ENCODE measurements around the gene HMGXB3. TPM values are rescaled to one million over a fixed set of nuclear protein-coding genes. Genes with fewer than 3 reads are reported as not detected.

Gene HMGXB3
- total RNA-seq, 2 experiments from 2014 or later, result 35.1 to 44.0 TPM

- no peaks in the 10 kb centered on the region for H3K4me1 ChIP-seq (ENCODE audit: insufficient read depth, low read length, poor library complexity, severe bottlenecking)
- H3K79me2 ChIP-seq (ENCODE audit: insufficient read depth, low read depth, low read length), result no peaks in the 10 kb centered on the region
- H4K20me1 ChIP-seq (ENCODE audit: insufficient read depth, low read length), result no peaks in the 10 kb centered on the region
- no peaks in the 10 kb centered on the region for H3K9me3 ChIP-seq (ENCODE audit: low read length)
- no peaks in the 10 kb centered on the region for H3K9me2 ChIP-seq (ENCODE audit: insufficient read depth, low read length)
- H3K36me3 ChIP-seq (ENCODE audit: insufficient read depth, low read length), result no peaks in the 10 kb centered on the region
- ChIA-PET CTCF (ENCODE audit: unreplicated experiment) (no interaction called here), POLR2A (interaction anchor here (0.6 to 0.8 kb wide), 3 partner anchors 29 to 1385 kb away, joined by 3 read pairs; no protein-coding TSS in a partner anchor)
- H3K27ac ChIP-seq (ENCODE audit: low read depth, low read length, poor library complexity, severe bottlenecking), result no peak overlapping the region
- no peak overlapping the region for H3K4me3 ChIP-seq (ENCODE audit: low read depth, low read length, poor library complexity, severe bottlenecking)
- intact Hi-C loops (cut with micrococcal nuclease; ENCODE audit: unreplicated experiment), result no loop called here
- no peak for TF ChIP-seq EZH2phosphoT487 (IDR thresholded peaks at IDR 0.05; ENCODE audit: borderline replicate concordance, low read depth, low read length)
- TF ChIP-seq, protein P1, sequence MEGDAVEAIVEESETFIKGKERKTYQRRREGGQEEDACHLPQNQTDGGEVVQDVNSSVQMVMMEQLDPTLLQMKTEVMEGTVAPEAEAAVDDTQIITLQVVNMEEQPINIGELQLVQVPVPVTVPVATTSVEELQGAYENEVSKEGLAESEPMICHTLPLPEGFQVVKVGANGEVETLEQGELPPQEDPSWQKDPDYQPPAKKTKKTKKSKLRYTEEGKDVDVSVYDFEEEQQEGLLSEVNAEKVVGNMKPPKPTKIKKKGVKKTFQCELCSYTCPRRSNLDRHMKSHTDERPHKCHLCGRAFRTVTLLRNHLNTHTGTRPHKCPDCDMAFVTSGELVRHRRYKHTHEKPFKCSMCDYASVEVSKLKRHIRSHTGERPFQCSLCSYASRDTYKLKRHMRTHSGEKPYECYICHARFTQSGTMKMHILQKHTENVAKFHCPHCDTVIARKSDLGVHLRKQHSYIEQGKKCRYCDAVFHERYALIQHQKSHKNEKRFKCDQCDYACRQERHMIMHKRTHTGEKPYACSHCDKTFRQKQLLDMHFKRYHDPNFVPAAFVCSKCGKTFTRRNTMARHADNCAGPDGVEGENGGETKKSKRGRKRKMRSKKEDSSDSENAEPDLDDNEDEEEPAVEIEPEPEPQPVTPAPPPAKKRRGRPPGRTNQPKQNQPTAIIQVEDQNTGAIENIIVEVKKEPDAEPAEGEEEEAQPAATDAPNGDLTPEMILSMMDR (conservative IDR thresholded peaks at IDR 0.05; ENCODE audit: low read length), result no peak
- no peak overlapping the region for H2AFZ ChIP-seq (ENCODE audit: low read length)
- no peak for DNase-seq (ENCODE audit: low spot score)
- BruUV-seq (replicated peaks), result no TSS peak
- H3K4me2 ChIP-seq (ENCODE audit: low read length), result no peak overlapping the region
These were observed 64.2 kb downstream of the HMGXB3 start for GRCh38 chr5:150064681-150065220.

GRCh38 chr5:150065346-150065745 lies 64.8 kb downstream of the HMGXB3 start:
- no TSS peak for BruUV-seq (replicated peaks)
- H3K4me2 ChIP-seq (ENCODE audit: low read length), result no peak overlapping the region
- intact Hi-C loops (cut with micrococcal nuclease; ENCODE audit: unreplicated experiment), result no loop called here
- CTCF ChIA-PET (ENCODE audit: unreplicated experiment), result interaction anchor here (0.6 kb wide), 1 partner anchor 420 kb away, joined by 3 read pairs; no protein-coding TSS in a partner anchor
- POLR2A ChIA-PET, result interaction anchor here (0.5 to 0.7 kb wide), 2 partner anchors 48 to 469 kb away, joined by 3 to 5 read pairs; no protein-coding TSS in a partner anchor
- H3K9me3 ChIP-seq (ENCODE audit: low read length), result no peaks in the 10 kb centered on the region
- no peak for TF ChIP-seq EZH2phosphoT487 (IDR thresholded peaks at IDR 0.05; ENCODE audit: borderline replicate concordance, low read depth, low read length)
- TF ChIP-seq, protein P1 (conservative IDR thresholded peaks at IDR 0.05; ENCODE audit: low read length), result no peak
- no peak overlapping the region for H3K4me3 ChIP-seq (ENCODE audit: low read depth, low read length, poor library complexity, severe bottlenecking)
- H3K36me3 ChIP-seq (ENCODE audit: insufficient read depth, low read length), result no peaks in the 10 kb centered on the region
- no peak overlapping the region for H3K27ac ChIP-seq (ENCODE audit: low read depth, low read length, poor library complexity, severe bottlenecking)
- no peaks in the 10 kb centered on the region for H4K20me1 ChIP-seq (ENCODE audit: insufficient read depth, low read length)
- no peak overlapping the region for H2AFZ ChIP-seq (ENCODE audit: low read length)
- no peaks in the 10 kb centered on the region for H3K79me2 ChIP-seq (ENCODE audit: insufficient read depth, low read depth, low read length)
- DNase-seq (ENCODE audit: low spot score), result no peak
- no peaks in the 10 kb centered on the region for H3K9me2 ChIP-seq (ENCODE audit: insufficient read depth, low read length)
- no peaks in the 10 kb centered on the region for H3K4me1 ChIP-seq (ENCODE audit: insufficient read depth, low read length, poor library complexity, severe bottlenecking)

DNA sequence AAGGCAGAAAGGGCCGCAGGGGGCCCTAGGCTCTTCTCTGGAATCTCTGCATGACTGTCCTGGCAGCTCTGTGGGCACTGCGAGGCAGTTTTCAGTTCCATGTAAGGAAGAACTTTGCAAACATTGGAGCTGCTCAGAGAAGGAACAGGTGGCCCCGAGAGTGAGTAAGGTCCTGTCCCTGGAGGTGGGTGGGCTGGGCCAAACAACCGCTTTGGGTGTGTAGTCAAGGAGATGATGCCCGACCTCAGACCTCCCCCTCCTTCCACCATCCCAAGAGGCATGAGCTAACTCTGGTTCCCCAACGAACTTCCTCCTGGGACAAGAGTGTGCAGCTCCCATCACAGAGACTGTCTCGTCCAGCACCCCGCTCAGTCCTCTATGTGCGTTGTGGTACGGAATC lies 65.3 kb downstream of the HMGXB3 start:
- Histone ChIP-seq H3K27ac (ENCODE audit: low read depth, low read length, poor library complexity, severe bottlenecking) (no peak overlapping the region), H4K20me1 (ENCODE audit: insufficient read depth, low read length) (no peaks in the 10 kb centered on the region), H3K36me3 (ENCODE audit: insufficient read depth, low read length) (no peaks in the 10 kb centered on the region), H3K9me3 (ENCODE audit: low read length) (no peaks in the 10 kb centered on the region), H3K4me1 (ENCODE audit: insufficient read depth, low read length, poor library complexity, severe bottlenecking) (no peaks in the 10 kb centered on the region), H3K4me3 (ENCODE audit: low read depth, low read length, poor library complexity, severe bottlenecking) (no peak overlapping the region), H3K9me2 (ENCODE audit: insufficient read depth, low read length) (no peaks in the 10 kb centered on the region), H3K4me2 (ENCODE audit: low read length) (no peak overlapping the region), H3K79me2 (ENCODE audit: insufficient read depth, low read depth, low read length) (no peaks in the 10 kb centered on the region), H2AFZ (ENCODE audit: low read length) (no peak overlapping the region)
- intact Hi-C loops (cut with micrococcal nuclease; ENCODE audit: unreplicated experiment), result no loop called here
- POLR2A ChIA-PET, result interaction anchor here (0.5 to 0.7 kb wide), 2 partner anchors 48 to 470 kb away, joined by 3 to 5 read pairs; no protein-coding TSS in a partner anchor
- no peak for DNase-seq (ENCODE audit: low spot score)
- TF ChIP-seq, protein P1 (conservative IDR thresholded peaks at IDR 0.05; ENCODE audit: low read length), result no peak
- TF ChIP-seq EZH2phosphoT487 (IDR thresholded peaks at IDR 0.05; ENCODE audit: borderline replicate concordance, low read depth, low read length), result no peak
- no TSS peak for BruUV-seq (replicated peaks)
- CTCF ChIA-PET (ENCODE audit: unreplicated experiment), result interaction anchor here (0.6 kb wide), 1 partner anchor 420 kb away, joined by 3 read pairs; no protein-coding TSS in a partner anchor
